Measurements from ENCODE around the gene PLS3. TPM values are rescaled to one million over a fixed set of nuclear protein-coding genes. Genes with fewer than 3 reads are reported as not detected.
A peak's percentile ranks its signal among the peaks of the same experiment; 100 is the strongest.

Gene PLS3
- total RNA-seq, 1 experiment from 2014 or later: 96.7 TPM

GRCh38 chrX:115598556-115598955, 37.6 kb downstream of the PLS3 start:
- Mint-ChIP-seq H3K9me3 (no peaks in the 10 kb centered on the region), H3K4me1 (peaks cover 47% of the 10 kb centered on the region), H3K27me3 (ENCODE audit: low read depth) (no peaks in the 10 kb centered on the region), H3K36me3 (no peaks in the 10 kb centered on the region), H3K4me3 (no peak overlapping the region), H3K27ac (no peak overlapping the region)
- CTCF ChIA-PET: no interaction called here
- POLR2A ChIA-PET: no interaction called here
- ATAC-seq (no peak), DNase-seq (ENCODE audit: low spot score) (no peak)
- no peak for TF ChIP-seq ZNF512 (CRISPR knock-in tag; IDR thresholded peaks at IDR 0.05; ENCODE audit: borderline replicate concordance)
- TF ChIP-seq NR2C2 (CRISPR knock-in tag; IDR thresholded peaks at IDR 0.05): no peak
- no peak for TF ChIP-seq CDX4 (CRISPR knock-in tag; IDR thresholded peaks at IDR 0.05; ENCODE audit: borderline replicate concordance)
- no peak for TF ChIP-seq NR3C1 (CRISPR knock-in tag; conservative IDR thresholded peaks at IDR 0.05; ENCODE audit: low read depth)
- no peak for TF ChIP-seq SMAD3 (CRISPR knock-in tag; IDR thresholded peaks at IDR 0.05; ENCODE audit: borderline replicate concordance)
- no peak for TF ChIP-seq ESRRA (CRISPR knock-in tag; IDR thresholded peaks at IDR 0.05; ENCODE audit: borderline replicate concordance)
- no peak for TF ChIP-seq STAT6 (CRISPR knock-in tag; conservative IDR thresholded peaks at IDR 0.05; ENCODE audit: low read depth)
- no peak for TF ChIP-seq ARID4B (CRISPR knock-in tag; IDR thresholded peaks at IDR 0.05; ENCODE audit: borderline replicate concordance)

- Mint-ChIP-seq H3K9me3 (no peaks in the 10 kb centered on the region), H3K27ac (peak overlapping the region; percentile 8; the same call in 1 of the 2 replicates)
- no peak for ATAC-seq
Observed at GRCh38 chrX:115602308-115602707, 41.3 kb downstream of the PLS3 start.

More at GRCh38 chrX:115602308-115602707, 41.3 kb downstream of the PLS3 start:
- Mint-ChIP-seq H3K4me3 (no peak overlapping the region), H3K36me3 (no peaks in the 10 kb centered on the region), H3K27me3 (ENCODE audit: low read depth) (no peaks in the 10 kb centered on the region), H3K4me1 (peaks cover 27% of the 10 kb centered on the region)
- DNase-seq (ENCODE audit: low spot score): no peak
- ChIA-PET CTCF (no interaction called here), POLR2A (interaction anchor here (0.6 kb wide), 1 partner anchor 10 kb away, joined by 3 read pairs; no protein-coding TSS in a partner anchor)
- no peak for TF ChIP-seq NFE2L1 (CRISPR knock-in tag; IDR thresholded peaks at IDR 0.05)
- no peak for TF ChIP-seq OVOL2 (CRISPR knock-in tag; IDR thresholded peaks at IDR 0.05; ENCODE audit: borderline replicate concordance)
- no peak for TF ChIP-seq ZNF138 (CRISPR knock-in tag; conservative IDR thresholded peaks at IDR 0.05)
- TF ChIP-seq USF2 (CRISPR knock-in tag; IDR thresholded peaks at IDR 0.05): no peak
- no peak for TF ChIP-seq ZNF396 (CRISPR knock-in tag; IDR thresholded peaks at IDR 0.05; ENCODE audit: borderline replicate concordance)
- TF ChIP-seq ZNF416 (CRISPR knock-in tag; IDR thresholded peaks at IDR 0.05): no peak
- no peak for TF ChIP-seq KAT7 (CRISPR knock-in tag; IDR thresholded peaks at IDR 0.05; ENCODE audit: borderline replicate concordance)
- TF ChIP-seq GABPB1 (CRISPR knock-in tag; IDR thresholded peaks at IDR 0.05): no peak

Data from WTC11 (cell line).